GM18909 (cell line): Measurements from ENCODE around the gene CISH.

Experiments used
- ATAC-seq: cut with Tn5 transposase; IDR thresholded peaks from one replicate; pipeline ENCODE4 v1.9.1; 2021; ENCODE audit warnings: mild to moderate bottlenecking; ENCODE audit not compliant: unreplicated experiment, poor library complexity

The CISH gene

DNA sequence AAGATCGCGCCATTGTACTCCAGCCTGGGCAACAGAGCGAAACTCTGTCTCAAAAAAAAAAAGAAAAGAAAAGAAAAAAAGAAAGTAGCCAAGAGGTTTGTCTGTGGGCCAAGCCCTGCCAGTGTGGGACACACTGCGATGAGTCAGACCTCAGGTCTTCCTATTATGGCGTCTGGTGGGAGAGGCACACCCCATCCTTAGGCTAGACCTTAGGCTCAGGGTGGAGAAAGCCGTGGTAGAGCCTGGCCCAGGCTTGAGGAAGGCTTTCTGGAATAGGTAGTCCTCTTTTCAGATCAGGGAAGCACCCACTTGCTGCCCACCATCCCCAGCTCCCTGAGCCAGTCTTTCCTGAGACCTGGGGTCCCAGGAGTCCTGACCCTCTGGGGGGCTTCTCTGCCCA lies 36.2 kb downstream of the CISH start:
- no peak for ATAC-seq

DNA sequence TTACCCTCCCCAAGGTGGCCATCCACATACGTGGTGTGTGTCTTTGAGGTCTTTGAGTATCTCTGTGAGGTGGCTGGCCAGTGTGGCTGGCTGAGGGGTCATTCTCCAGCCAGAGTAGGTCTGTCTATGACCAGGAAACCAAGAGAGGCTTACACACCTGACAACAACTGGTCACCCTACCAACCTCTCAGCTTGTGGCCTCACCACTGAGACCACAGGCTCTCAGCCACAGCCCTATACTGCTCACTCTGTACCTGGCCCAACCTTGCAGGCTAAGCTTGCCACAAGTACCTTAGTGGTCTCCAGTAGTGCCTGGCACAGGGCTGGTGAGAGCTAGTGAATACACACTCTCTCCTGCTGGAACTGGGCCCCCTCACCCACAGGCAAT lies 37.1 kb downstream of the CISH start:
- ATAC-seq = no peak

DNA sequence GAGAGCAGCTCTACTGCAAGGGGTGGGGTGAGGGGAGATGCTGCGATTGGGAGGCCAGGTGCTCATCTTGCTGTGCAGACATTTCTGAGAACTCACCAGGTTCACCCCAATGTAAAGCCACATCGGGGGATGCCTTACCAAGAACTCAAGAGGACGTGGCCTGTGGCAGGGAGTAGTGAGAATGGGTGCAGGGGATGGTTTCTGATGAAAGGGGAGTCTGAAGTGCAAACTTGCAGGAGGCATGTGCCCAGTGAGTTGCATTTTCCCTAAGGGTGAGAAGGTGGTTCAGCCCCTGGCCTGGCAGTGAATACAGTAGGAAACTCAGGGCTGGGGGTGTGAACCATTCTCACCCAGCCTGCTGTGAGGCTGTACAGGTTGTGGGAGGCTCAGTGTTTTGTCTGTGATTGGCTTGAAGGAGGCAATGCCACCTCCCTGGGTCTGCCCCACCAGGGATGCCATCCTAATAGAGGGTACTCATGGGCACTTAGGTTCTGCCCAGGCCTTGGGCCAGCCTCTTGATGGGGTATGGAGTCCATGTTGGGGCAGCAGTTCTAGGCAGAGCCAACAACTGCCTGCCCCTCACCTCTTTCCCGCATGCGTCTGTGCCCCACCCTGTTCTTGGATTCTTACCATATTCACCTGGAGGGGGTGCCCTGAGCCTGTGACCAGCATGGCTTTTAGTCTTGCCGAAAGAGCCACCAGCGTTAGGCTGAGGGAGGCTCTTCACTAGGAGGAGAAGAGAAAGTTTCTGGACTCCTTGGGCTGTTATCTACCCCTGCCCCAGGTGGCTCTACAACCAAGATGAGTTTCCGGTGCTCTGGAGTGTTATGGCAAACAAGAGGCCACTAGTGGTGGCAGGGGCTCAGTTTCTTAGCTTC lies 37.8 kb downstream of the CISH start:
- no peak for ATAC-seq

GRCh38 chr3:50572801-50573371 lies 38.7 kb downstream of the CISH start:
- ATAC-seq = no peak

GRCh38 chr3:50572158-50572557 lies 39.4 kb downstream of the CISH start:
- ATAC-seq = no peak

- ATAC-seq = no peak
Measured at GRCh38 chr3:50571486-50571885, 40.1 kb downstream of the CISH start.

DNA sequence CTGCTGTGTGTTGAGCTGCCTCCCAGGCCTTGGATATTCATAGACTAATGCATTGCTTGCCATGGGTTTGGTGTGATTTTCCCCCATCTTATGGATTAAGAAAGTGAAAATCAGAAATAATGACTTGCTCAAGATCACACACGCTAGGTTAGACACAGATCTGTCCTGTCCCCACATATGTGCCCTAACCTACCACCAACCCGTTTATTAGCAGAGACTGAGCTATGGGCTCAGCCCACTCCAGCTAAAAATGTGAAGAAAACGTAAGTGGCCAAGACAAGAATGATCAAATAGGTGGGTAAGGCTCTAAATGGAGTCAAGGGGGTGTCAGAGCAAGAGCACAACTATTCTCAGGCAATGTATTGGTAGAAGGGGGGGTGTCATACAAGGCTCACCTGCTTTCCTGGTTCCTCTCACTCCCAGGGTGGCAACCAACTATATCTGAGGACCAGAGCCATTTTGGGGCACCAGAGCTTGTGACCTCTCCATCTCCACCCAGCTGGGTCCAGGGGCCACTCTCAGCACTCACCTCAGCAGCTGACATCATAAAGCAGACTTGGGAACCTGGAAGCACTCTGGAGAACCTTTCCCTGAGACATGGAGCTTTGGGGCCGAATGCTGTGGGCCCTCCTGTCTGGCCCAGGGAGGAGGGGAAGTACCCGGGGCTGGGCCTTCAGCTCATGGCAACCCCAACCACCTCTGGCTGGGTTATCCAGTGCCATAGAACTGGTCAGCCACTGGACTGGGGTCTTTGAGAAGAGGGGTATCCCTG lies 40.9 kb downstream of the CISH start:
- ATAC-seq = no peak

- ATAC-seq = peak; percentile 68
Measured at GRCh38 chr3:50568947-50569749, 42.4 kb downstream of the CISH start, which contains the start of gene HEMK1. HEMK1 (plus strand) TSS chr3:50569522; CDS start chr3:50571105, 1,583 bp downstream.

GRCh38 chr3:50567386-50568167 lies 44.0 kb downstream of the CISH start, which contains the start of gene C3orf18:
C3orf18 (minus strand) TSS chr3:50567747; CDS start chr3:50565699, 2,048 bp downstream.
- peak; percentile 83 for ATAC-seq

- ATAC-seq = no peak
Measured at GRCh38 chr3:50567011-50567385, 44.6 kb downstream of the CISH start.

DNA sequence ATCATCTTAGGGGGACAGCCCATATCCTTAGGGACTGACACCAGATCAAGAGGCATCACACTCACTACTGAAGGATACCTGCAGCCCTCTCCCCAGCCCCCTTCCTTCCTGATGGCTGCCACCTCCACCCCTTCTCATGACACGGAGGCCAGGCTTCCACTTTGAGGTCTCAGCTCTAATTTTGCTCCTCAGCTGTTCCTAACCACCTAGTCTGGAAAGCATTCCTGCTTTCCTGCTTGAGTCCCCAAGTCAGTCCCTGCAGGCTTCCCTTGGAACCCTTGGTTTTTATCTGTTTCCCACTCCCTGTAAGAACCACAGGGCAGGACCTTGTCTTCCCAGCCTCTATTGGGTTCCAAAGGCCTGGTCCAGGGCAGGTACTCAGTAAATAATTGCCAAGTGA lies 47.3 kb downstream of the CISH start:
- no peak for ATAC-seq

- ATAC-seq = no peak
Measured at GRCh38 chr3:50563867-50564266, 47.7 kb downstream of the CISH start.

- no peak for ATAC-seq
Measured at GRCh38 chr3:50562861-50563260, 48.7 kb downstream of the CISH start.

GRCh38 chr3:50559702-50560101 lies 51.9 kb downstream of the CISH start:
- ATAC-seq = no peak

DNA sequence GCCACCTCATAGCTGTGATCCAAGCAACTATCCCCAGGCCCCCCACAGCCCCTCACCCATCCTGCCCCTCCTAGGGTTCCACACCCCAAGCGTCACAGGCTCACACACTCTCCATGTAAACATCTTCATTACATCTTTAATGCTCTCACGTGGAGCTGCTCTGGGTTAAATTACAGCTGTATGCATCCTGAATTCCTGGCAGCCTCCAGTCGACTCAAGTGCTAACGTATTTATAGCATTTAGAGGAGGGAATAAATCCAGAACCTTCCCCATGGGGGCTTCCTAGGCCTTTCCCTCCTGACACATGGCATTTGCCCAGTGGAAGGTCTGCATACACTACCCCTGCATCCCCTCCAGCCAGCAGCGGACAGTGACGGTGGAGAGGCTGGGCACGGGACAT lies 53.7 kb downstream of the CISH start:
- ATAC-seq = no peak

DNA sequence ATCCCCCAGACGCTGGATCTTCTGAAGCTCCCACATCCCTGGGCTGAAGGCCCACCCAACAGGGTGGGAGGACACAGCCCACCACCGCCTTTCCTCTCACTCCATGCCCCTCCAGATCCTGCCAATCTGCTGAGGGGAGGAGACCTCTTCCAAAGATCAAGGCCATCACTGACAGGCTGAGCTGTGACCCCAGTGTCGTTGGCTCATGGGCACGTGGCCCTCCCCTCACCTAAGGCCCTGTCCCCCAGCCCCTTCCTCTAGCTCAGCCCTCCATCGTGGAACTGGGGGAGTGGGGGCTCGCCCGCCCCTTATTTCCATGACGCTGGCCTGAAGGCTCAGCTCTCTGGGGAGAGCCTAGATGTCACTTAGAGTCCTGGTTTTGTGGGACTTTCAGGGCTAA lies 54.5 kb downstream of the CISH start:
- ATAC-seq = no peak
